SJSA1 (cell line): Measurements from ENCODE around the gene ADGRF3. TPM values are rescaled to one million over a fixed set of nuclear protein-coding genes. Genes with fewer than 3 reads are reported as not detected.
A peak's percentile ranks its signal among the peaks of the same experiment; 100 is the strongest.
"Not testable (repeated sequence)": the region's sequence is repeated elsewhere in the genome, so short reads cannot be mapped to it uniquely, and the experiment has no call there.

Experiments used
- DNase-seq, 2 experiments: peaks; one replicate each; pipeline ENCODE4 v3.0.0-alpha.2; 2015 to 2020; ENCODE audit warnings: low spot score in 2 of 2, low read depth in 1 of 2
- H3K27ac ChIP-seq: fragments of 250-450 bp; sonication (Bioruptor Pico); 2 replicates; pipeline ENCODE4 v1.5.1; 2020; ENCODE audit warnings: mild to moderate bottlenecking, moderate library complexity
- H3K27me3 ChIP-seq: fragments of 250-450 bp; sonication (Bioruptor Pico); replicated peaks from 2 replicates; pipeline ENCODE4 v1.5.1; 2020; ENCODE audit warnings: mild to moderate bottlenecking, moderate library complexity
- H3K36me3 ChIP-seq: fragments of 250-450 bp; sonication (Bioruptor Pico); 2 replicates; pipeline ENCODE4 v1.5.1; 2020; ENCODE audit warnings: mild to moderate bottlenecking
- H3K4me1 ChIP-seq: fragments of 250-450 bp; sonication (Bioruptor Pico); replicated peaks from 2 replicates; pipeline ENCODE4 v1.6.1; 2021; ENCODE audit warnings: mild to moderate bottlenecking
- H3K4me3 ChIP-seq: fragments of 250-450 bp; sonication (Bioruptor Pico); 2 replicates; pipeline ENCODE4 v1.5.1; 2020; ENCODE audit warnings: mild to moderate bottlenecking
- H3K9me3 ChIP-seq: fragments of 250-450 bp; sonication (Bioruptor Pico); replicated peaks from 2 replicates; pipeline ENCODE4 v1.5.1; 2020; ENCODE audit warnings: mild to moderate bottlenecking
- total RNA-seq: library from RNA; depleted of rRNA; stranded (reverse); fragments of >200 nt; shearing (Covaris generic); gene quantifications from 2 replicates; pipeline ENCODE4 v1.2.3, GENCODE V29; 2014; rRNA removed

ADGRF3 gene
- total RNA-seq = 0.18 and 1.1 TPM in 2 replicates

- H3K36me3 ChIP-seq = no peaks in the 10 kb centered on the region
- H3K4me3 ChIP-seq = peak within 1 kb of the TSS; percentile 72
- no peaks in the 10 kb centered on the region for H3K27me3 ChIP-seq
- H3K4me1 ChIP-seq = peaks cover 21% of the 10 kb centered on the region
- H3K9me3 ChIP-seq = no peaks in the 10 kb centered on the region
- H3K27ac ChIP-seq = peak within 1 kb of the TSS; percentile 45
- peak; percentile 64 to 72 for DNase-seq
Observed at GRCh38 chr2:26346454-26347053, at the start of gene ADGRF3. TSS of gene ADGRF3 (minus strand) at chr2:26346789. CDS start at chr2:26346234, 555 bp downstream.

GRCh38 chr2:26395394-26395793 lies 48.8 kb upstream of the ADGRF3 start:
- Histone ChIP-seq H3K9me3 (no peaks in the 10 kb centered on the region), H3K27ac (no peak overlapping the region), H3K36me3 (peaks cover 3% of the 10 kb centered on the region), H3K27me3 (no peaks in the 10 kb centered on the region), H3K4me1 (no peaks in the 10 kb centered on the region), H3K4me3 (no peak overlapping the region)
- no peak for DNase-seq

- DNase-seq = no peak
- no peak overlapping the region for H3K27ac ChIP-seq
- H3K36me3 ChIP-seq = peaks cover 7% of the 10 kb centered on the region
Observed at GRCh38 chr2:26394694-26395093, 48.1 kb upstream of the ADGRF3 start.

GRCh38 chr2:26387189-26387588 lies 40.6 kb upstream of the ADGRF3 start:
- Histone ChIP-seq H3K36me3 (peaks cover 18% of the 10 kb centered on the region), H3K9me3 (no peaks in the 10 kb centered on the region), H3K4me3 (no peak overlapping the region), H3K4me1 (no peaks in the 10 kb centered on the region), H3K27me3 (no peaks in the 10 kb centered on the region), H3K27ac (no peak overlapping the region)
- DNase-seq = no peak

More at GRCh38 chr2:26394694-26395093, 48.1 kb upstream of the ADGRF3 start:
- Histone ChIP-seq H3K4me1 (no peaks in the 10 kb centered on the region), H3K27me3 (no peaks in the 10 kb centered on the region), H3K4me3 (no peak overlapping the region), H3K9me3 (no peaks in the 10 kb centered on the region)

GRCh38 chr2:26384597-26384996 lies 38.0 kb upstream of the ADGRF3 start:
- no peak overlapping the region for H3K27ac ChIP-seq
- H3K36me3 ChIP-seq = peaks cover 15% of the 10 kb centered on the region; the same call in 1 of the 2 replicates
- H3K9me3 ChIP-seq = no peaks in the 10 kb centered on the region
- H3K4me1 ChIP-seq = no peaks in the 10 kb centered on the region
- DNase-seq = no peak
- H3K4me3 ChIP-seq = no peak overlapping the region
- no peaks in the 10 kb centered on the region for H3K27me3 ChIP-seq

- DNase-seq = no peak
- Histone ChIP-seq H3K27ac (no peak overlapping the region), H3K36me3 (peaks cover 13% of the 10 kb centered on the region; the same call in 1 of the 2 replicates), H3K4me3 (no peak overlapping the region), H3K27me3 (no peaks in the 10 kb centered on the region), H3K4me1 (no peaks in the 10 kb centered on the region), H3K9me3 (no peaks in the 10 kb centered on the region)
Observed at GRCh38 chr2:26384183-26384582, 37.6 kb upstream of the ADGRF3 start.

- H3K9me3 ChIP-seq = no peaks in the 10 kb centered on the region
- H3K4me3 ChIP-seq = no peak overlapping the region
- H3K4me1 ChIP-seq = no peaks in the 10 kb centered on the region
Observed at GRCh38 chr2:26382564-26382963, 36.0 kb upstream of the ADGRF3 start.

GRCh38 chr2:26380281-26380680 lies 33.7 kb upstream of the ADGRF3 start:
- no peak overlapping the region for H3K27ac ChIP-seq
- no peak for DNase-seq

More at GRCh38 chr2:26382564-26382963, 36.0 kb upstream of the ADGRF3 start:
- DNase-seq = no peak
- no peaks in the 10 kb centered on the region for H3K27me3 ChIP-seq
- no peak overlapping the region for H3K27ac ChIP-seq
- H3K36me3 ChIP-seq = peaks cover 8% of the 10 kb centered on the region; the same call in 1 of the 2 replicates

GRCh38 chr2:26376799-26377198 lies 30.2 kb upstream of the ADGRF3 start:
- DNase-seq = no peak
- H3K4me1 ChIP-seq = no peaks in the 10 kb centered on the region

More at GRCh38 chr2:26380281-26380680, 33.7 kb upstream of the ADGRF3 start:
- Histone ChIP-seq H3K4me3 (no peak overlapping the region), H3K4me1 (no peaks in the 10 kb centered on the region), H3K27me3 (no peaks in the 10 kb centered on the region), H3K9me3 (no peaks in the 10 kb centered on the region), H3K36me3 (peaks cover 7% of the 10 kb centered on the region)

GRCh38 chr2:26370909-26371308 lies 24.3 kb upstream of the ADGRF3 start:
- H3K36me3 ChIP-seq = peaks cover 25% of the 10 kb centered on the region
- DNase-seq, H3K4me3 ChIP-seq, H3K4me1 ChIP-seq, H3K27me3 ChIP-seq, H3K9me3 ChIP-seq, H3K27ac ChIP-seq: not testable (repeated sequence)

More at GRCh38 chr2:26376799-26377198, 30.2 kb upstream of the ADGRF3 start:
- Histone ChIP-seq H3K27ac (no peak overlapping the region), H3K4me3 (no peak overlapping the region), H3K27me3 (no peaks in the 10 kb centered on the region), H3K9me3 (no peaks in the 10 kb centered on the region), H3K36me3 (peaks cover 19% of the 10 kb centered on the region)

GRCh38 chr2:26369664-26370063 lies 23.1 kb upstream of the ADGRF3 start:
- H3K9me3 ChIP-seq, H3K27me3 ChIP-seq, H3K4me1 ChIP-seq, DNase-seq, H3K27ac ChIP-seq, H3K4me3 ChIP-seq: not testable (repeated sequence)
- H3K36me3 ChIP-seq = peaks cover 16% of the 10 kb centered on the region

- Histone ChIP-seq H3K27ac (no peak overlapping the region), H3K4me1 (no peaks in the 10 kb centered on the region), H3K4me3 (no peak overlapping the region), H3K36me3 (peaks cover 10% of the 10 kb centered on the region), H3K27me3 (no peaks in the 10 kb centered on the region), H3K9me3 (no peaks in the 10 kb centered on the region)
- no peak for DNase-seq
Observed at GRCh38 chr2:26366957-26367356, 20.4 kb upstream of the ADGRF3 start.

GRCh38 chr2:26364669-26365068 lies 18.1 kb upstream of the ADGRF3 start:
- Histone ChIP-seq H3K36me3 (peaks cover 10% of the 10 kb centered on the region), H3K9me3 (no peaks in the 10 kb centered on the region), H3K27ac (no peak overlapping the region), H3K27me3 (no peaks in the 10 kb centered on the region), H3K4me1 (no peaks in the 10 kb centered on the region), H3K4me3 (no peak overlapping the region)
- no peak for DNase-seq

- Histone ChIP-seq H3K36me3 (peaks cover 6% of the 10 kb centered on the region), H3K27me3 (no peaks in the 10 kb centered on the region), H3K27ac (no peak overlapping the region), H3K9me3 (no peaks in the 10 kb centered on the region), H3K4me1 (no peaks in the 10 kb centered on the region), H3K4me3 (no peak overlapping the region)
- no peak for DNase-seq
Observed at GRCh38 chr2:26363958-26364357, 17.4 kb upstream of the ADGRF3 start.

- peaks cover 6% of the 10 kb centered on the region for H3K36me3 ChIP-seq
- DNase-seq = no peak
- no peaks in the 10 kb centered on the region for H3K4me1 ChIP-seq
- H3K4me3 ChIP-seq = no peak overlapping the region
- H3K27me3 ChIP-seq = no peaks in the 10 kb centered on the region
- no peak overlapping the region for H3K27ac ChIP-seq
- H3K9me3 ChIP-seq = no peaks in the 10 kb centered on the region
Observed at GRCh38 chr2:26363323-26363722, 16.7 kb upstream of the ADGRF3 start.
